ENCODE results near the gene ZNF786.
"Not testable (repeated sequence)": the region's sequence is repeated elsewhere in the genome, so short reads cannot be mapped to it uniquely, and the experiment has no call there.

Gene ZNF786

GRCh38 chr7:149090397-149091195 is at the start of gene ZNF786:
ZNF786 (minus strand) TSS chr7:149090718; CDS start chr7:149090640, 78 bp downstream.
- in situ Hi-C loops (cut with HindIII; ENCODE audit: low sequenced_read_pairs), result no loop called here

- in situ Hi-C loops (cut with HindIII; ENCODE audit: low sequenced_read_pairs), result no loop called here
Measured at GRCh38 chr7:149136118-149136517, 45.6 kb upstream of the ZNF786 start.

- in situ Hi-C loops (cut with HindIII; ENCODE audit: low sequenced_read_pairs), result no loop called here
Measured at GRCh38 chr7:149133028-149133710, 42.7 kb upstream of the ZNF786 start.

- in situ Hi-C loops (cut with HindIII; ENCODE audit: low sequenced_read_pairs), result no loop called here
Measured at GRCh38 chr7:149130572-149131198, 40.2 kb upstream of the ZNF786 start.

GRCh38 chr7:149126662-149127266 is 36.2 kb upstream of the ZNF786 start:
- in situ Hi-C loops (cut with HindIII; ENCODE audit: low sequenced_read_pairs), result no loop called here

GRCh38 chr7:149125863-149126661 is 35.5 kb upstream of the ZNF786 start, which contains the start of gene ZNF425:
ZNF425 (minus strand) TSS chr7:149126324; CDS start chr7:149126213, 111 bp downstream.
- in situ Hi-C loops (cut with HindIII; ENCODE audit: low sequenced_read_pairs), result no loop called here

GRCh38 chr7:149125189-149125862 is 34.8 kb upstream of the ZNF786 start:
- in situ Hi-C loops (cut with HindIII; ENCODE audit: low sequenced_read_pairs), result no loop called here

- in situ Hi-C loops (cut with HindIII; ENCODE audit: low sequenced_read_pairs), result no loop called here
Measured at GRCh38 chr7:149109969-149110368, 19.5 kb upstream of the ZNF786 start.

GRCh38 chr7:149104749-149105148 is 14.2 kb upstream of the ZNF786 start:
- in situ Hi-C loops (cut with HindIII; ENCODE audit: low sequenced_read_pairs), result no loop called here

- in situ Hi-C loops (cut with HindIII; ENCODE audit: low sequenced_read_pairs), result no loop called here
Measured at GRCh38 chr7:149104214-149104613, 13.7 kb upstream of the ZNF786 start.

- in situ Hi-C loops (cut with HindIII; ENCODE audit: low sequenced_read_pairs), result no loop called here
Measured at GRCh38 chr7:149103424-149103823, 12.9 kb upstream of the ZNF786 start.

GRCh38 chr7:149102666-149103065 is 12.1 kb upstream of the ZNF786 start:
- in situ Hi-C loops (cut with HindIII; ENCODE audit: low sequenced_read_pairs), result no loop called here

GRCh38 chr7:149100821-149101220 is 10.3 kb upstream of the ZNF786 start:
- in situ Hi-C loops (cut with HindIII; ENCODE audit: low sequenced_read_pairs), result no loop called here

GRCh38 chr7:149099058-149099457 is 8.5 kb upstream of the ZNF786 start:
- in situ Hi-C loops (cut with HindIII; ENCODE audit: low sequenced_read_pairs), result no loop called here

GRCh38 chr7:149097088-149097487 is 6.6 kb upstream of the ZNF786 start:
- in situ Hi-C loops (cut with HindIII; ENCODE audit: low sequenced_read_pairs), result no loop called here

- in situ Hi-C loops (cut with HindIII; ENCODE audit: low sequenced_read_pairs), result no loop called here
Measured at GRCh38 chr7:149093228-149093627, 2.7 kb upstream of the ZNF786 start.

- in situ Hi-C loops (cut with HindIII; ENCODE audit: low sequenced_read_pairs), result not testable (repeated sequence)
Measured at GRCh38 chr7:149092244-149092643, 1.7 kb upstream of the ZNF786 start.

- in situ Hi-C loops (cut with HindIII; ENCODE audit: low sequenced_read_pairs), result no loop called here
Measured at GRCh38 chr7:149087376-149087775, 3.1 kb downstream of the ZNF786 start.

GRCh38 chr7:149085866-149086265 is 4.7 kb downstream of the ZNF786 start:
- in situ Hi-C loops (cut with HindIII; ENCODE audit: low sequenced_read_pairs), result no loop called here

- in situ Hi-C loops (cut with HindIII; ENCODE audit: low sequenced_read_pairs), result no loop called here
Measured at GRCh38 chr7:149084407-149084806, 6.1 kb downstream of the ZNF786 start.
